Liver (tissue), 9 donors: ENCODE data around the gene UGCG. TPM values are rescaled to one million over a fixed set of nuclear protein-coding genes. Genes with fewer than 3 reads are reported as not detected.

Experiments used
- DNase-seq: peaks from one replicate; pipeline ENCODE4 v3.0.0-alpha.2; 2017; ENCODE audit warnings: low spot score
- H3K27ac ChIP-seq, 2 donors: one replicate each; pipeline ENCODE4 v1.7.0; 2013; ENCODE audit warnings: inconsistent platforms in 2 of 2, low read length in 2 of 2, control low read depth in 1 of 2, low read depth in 1 of 2, mild to moderate bottlenecking in 1 of 2
- H3K27me3 ChIP-seq, 4 donors: one replicate each; pipeline versions ENCODE4 v1.6.1 to v1.7.0; 2013; ENCODE audit warnings: low read length in 3 of 4, inconsistent platforms in 1 of 4, mild to moderate bottlenecking in 1 of 4, moderate library complexity in 1 of 4; ENCODE audit not compliant: control insufficient read depth in 4 of 4, insufficient read depth in 4 of 4
- H3K36me3 ChIP-seq, 4 donors: one replicate each; pipeline versions ENCODE4 v1.6.1 to v1.7.0; 2013; ENCODE audit warnings: low read length in 3 of 4, mild to moderate bottlenecking in 3 of 4, low read depth in 1 of 4, moderate library complexity in 1 of 4; ENCODE audit not compliant: control insufficient read depth in 4 of 4, insufficient read depth in 3 of 4
- H3K4me1 ChIP-seq, 4 donors: one replicate each; pipeline versions ENCODE4 v1.6.1 to v1.7.0; 2013; ENCODE audit warnings: low read length in 3 of 4, mild to moderate bottlenecking in 3 of 4, moderate library complexity in 1 of 4; ENCODE audit not compliant: control insufficient read depth in 4 of 4, insufficient read depth in 4 of 4
- H3K4me3 ChIP-seq, 3 donors: one replicate each; pipeline versions ENCODE4 v1.6.1 to v1.7.0; 2013; ENCODE audit warnings: low read length in 3 of 3, control low read depth in 1 of 3, low read depth in 1 of 3, mild to moderate bottlenecking in 1 of 3
- H3K9ac ChIP-seq, 2 donors: one replicate each; pipeline ENCODE4 v1.7.0; 2013; ENCODE audit warnings: low read length in 2 of 2, mild to moderate bottlenecking in 2 of 2, moderate library complexity in 2 of 2, control low read depth in 1 of 2, low read depth in 1 of 2
- H3K9me3 ChIP-seq, 4 donors: one replicate each; pipeline versions ENCODE4 v1.6.1 to v1.7.0; 2013; ENCODE audit warnings: low read length in 3 of 4; ENCODE audit not compliant: control insufficient read depth in 4 of 4
- ATF3 ChIP-seq: IDR thresholded peaks from 2 replicates; pipeline ENCODE4 v1.6.1; 2016; ENCODE audit warnings: antibody characterized with exemption
- CTCF ChIP-seq: fragments of 150-350 bp; IDR thresholded peaks from 2 replicates; pipeline ENCODE4 v1.5.1; 2017; ENCODE audit warnings: improper control_type of control experiment, low read depth, low read length; ENCODE audit not compliant: missing input control
- EGR1 ChIP-seq, 2 donors: IDR thresholded peaks; 2 replicates each; pipeline ENCODE4 v1.6.1; 2016 to 2018; ENCODE audit warnings: antibody characterized with exemption in 2 of 2, low read depth in 2 of 2
- FOXA1 ChIP-seq: IDR thresholded peaks from 2 replicates; pipeline ENCODE4 v1.6.1; 2016; ENCODE audit warnings: antibody characterized with exemption
- FOXA2 ChIP-seq: IDR thresholded peaks from 2 replicates; pipeline ENCODE4 v1.6.1; 2016; ENCODE audit warnings: antibody characterized with exemption
- GABPA ChIP-seq, 2 donors: IDR thresholded peaks in 1 of 2; conservative IDR thresholded peaks in 1 of 2; 2 replicates each; pipeline ENCODE4 v1.6.1; 2016; ENCODE audit warnings: antibody characterized with exemption in 2 of 2, mild to moderate bottlenecking in 1 of 2, moderate library complexity in 1 of 2
- HNF4A ChIP-seq, 2 donors: conservative IDR thresholded peaks; 2 replicates each; pipeline ENCODE4 v1.6.1; 2016; ENCODE audit warnings: antibody characterized with exemption in 2 of 2, mild to moderate bottlenecking in 2 of 2
- HNF4G ChIP-seq: IDR thresholded peaks from 2 replicates; pipeline ENCODE4 v1.6.1; 2016; ENCODE audit warnings: antibody characterized with exemption
- JUND ChIP-seq, 2 donors: IDR thresholded peaks; 2 replicates each; pipeline ENCODE4 v1.6.1; 2016; ENCODE audit warnings: antibody characterized with exemption in 2 of 2
- MAX ChIP-seq: IDR thresholded peaks from 2 replicates; pipeline ENCODE4 v1.6.1; 2016; ENCODE audit warnings: antibody characterized with exemption
- NR2F2 ChIP-seq: IDR thresholded peaks from 2 replicates; pipeline ENCODE4 v1.6.1; 2016; ENCODE audit warnings: antibody characterized with exemption
- RAD21 ChIP-seq, 2 donors: IDR thresholded peaks; 2 replicates each; pipeline ENCODE4 v1.6.1; 2016; ENCODE audit warnings: antibody characterized with exemption in 2 of 2, mild to moderate bottlenecking in 2 of 2
- REST ChIP-seq: IDR thresholded peaks from 2 replicates; pipeline ENCODE4 v1.6.1; 2016; ENCODE audit warnings: antibody characterized with exemption, mild to moderate bottlenecking
- RXRA ChIP-seq, 2 donors: IDR thresholded peaks; 2 replicates each; pipeline ENCODE4 v1.6.1; 2017 to 2018; ENCODE audit warnings: antibody characterized with exemption in 2 of 2, mild to moderate bottlenecking in 1 of 2
- SP1 ChIP-seq: IDR thresholded peaks from 2 replicates; pipeline ENCODE4 v1.6.1; 2018; ENCODE audit warnings: antibody characterized with exemption, mild to moderate bottlenecking
- TAF1 ChIP-seq: conservative IDR thresholded peaks from 2 replicates; pipeline ENCODE4 v1.6.1; 2016; ENCODE audit warnings: antibody characterized with exemption, mild to moderate bottlenecking
- YY1 ChIP-seq: IDR thresholded peaks from 2 replicates; pipeline ENCODE4 v1.6.1; 2016; ENCODE audit warnings: antibody characterized with exemption, mild to moderate bottlenecking
- ZBTB33 ChIP-seq: IDR thresholded peaks from 2 replicates; pipeline ENCODE4 v1.6.1; 2016; ENCODE audit warnings: antibody characterized with exemption
- WGBS: extraction: QIAGEN DNeasy Blood & Tissue Kit; methylation state at CpG from one replicate; pipeline ENCODE4 v1.1.7; 2013; 5-methylcytosine and 5-hydroxymethylcytosine counted together
- polyA plus RNA-seq, 2 donors: library from polyadenylated mRNA; stranded (reverse) in 1 of 2; unstranded in 1 of 2; fragments of 200-250 nt in 1 of 2; fragments of >200 nt in 1 of 2; fragmentation: Nextera tagmentation in 1 of 2; extraction: Ambion mirVana in 1 of 2; gene quantifications; one replicate each; pipeline versions ENCODE4 v1.2.1 to v1.2.3, GENCODE V29; 2013 to 2015
- total RNA-seq, 2 donors: library from RNA; depleted of rRNA; stranded (reverse); fragments of >200 nt; gene quantifications; one replicate each; pipeline ENCODE4 v1.2.3, GENCODE V29; 2014
- donor health status: healthy.
- donor health status: healthy.
- donor health status: healthy.
- donor health status: healthy.
- donor health status: healthy.

Gene UGCG
- total and polyA plus RNA-seq, 4 donors = 5.2 to 44.2 (median 12.0) TPM

- 71% methylated on average over 12 of the region's 12 CpGs for WGBS
- no peaks in the 10 kb centered on the region for H3K9me3 ChIP-seq
- peak overlapping the region; percentile 3 to 31 for H3K27ac ChIP-seq
- H3K9ac ChIP-seq = no peak overlapping the region
- no peak overlapping the region for H3K4me3 ChIP-seq
- peaks cover 0 to 9% (median 4%) of the 10 kb centered on the region in 4 donors for H3K4me1 ChIP-seq
- H3K36me3 ChIP-seq = no peaks in the 10 kb centered on the region
- H3K27me3 ChIP-seq = no peaks in the 10 kb centered on the region
- no peak for DNase-seq
- TF ChIP-seq RXRA (IDR thresholded peaks at IDR 0.05) = peak in 1 of 2 donors; percentile 27
- TF ChIP-seq ZBTB33 = no peak
Measured at GRCh38 chr9:111974092-111974681, 77.6 kb downstream of the UGCG start.

- no peak for DNase-seq
- 48% methylated on average over 5 of the region's 5 CpGs for WGBS
Measured at GRCh38 chr9:111975709-111976108, 79.1 kb downstream of the UGCG start.

More at GRCh38 chr9:111975709-111976108, 79.1 kb downstream of the UGCG start:
- no peak overlapping the region for H3K9ac ChIP-seq
- no peaks in the 10 kb centered on the region for H3K27me3 ChIP-seq
- TF ChIP-seq GABPA (IDR thresholded peaks at IDR 0.05 in 1 of 2, conservative IDR thresholded peaks at IDR 0.05 in 1 of 2) (no peak), REST (no peak), EGR1 (IDR thresholded peaks at IDR 0.05; ENCODE audit: low read depth in 2 of 2) (no peak), ATF3 (no peak), NR2F2 (no peak), SP1 (no peak), HNF4A (conservative IDR thresholded peaks at IDR 0.05) (peak; percentile 43 to 52), YY1 (no peak), MAX (peak; percentile 54), HNF4G (no peak), RAD21 (IDR thresholded peaks at IDR 0.05) (peak; percentile 80 to 85), CTCF (peak; percentile 35), RXRA (IDR thresholded peaks at IDR 0.05) (peak in 1 of 2 donors; percentile 33), FOXA2 (no peak), ZBTB33 (no peak), TAF1 (no peak), FOXA1 (no peak), JUND (IDR thresholded peaks at IDR 0.05) (no peak)
- no peak overlapping the region for H3K4me3 ChIP-seq
- peaks cover 0 to 9% (median 4%) of the 10 kb centered on the region in 4 donors for H3K4me1 ChIP-seq
- no peaks in the 10 kb centered on the region for H3K9me3 ChIP-seq
- H3K27ac ChIP-seq = no peak overlapping the region
- no peaks in the 10 kb centered on the region for H3K36me3 ChIP-seq
